Loucy (cell line): ENCODE data around the gene SLC37A4.

Experiments used
- CTCF ChIP-seq: fragments of 200-600 bp; sonication (generic); conservative IDR thresholded peaks from 2 replicates; pipeline ENCODE4 v1.5.1; 2014; ENCODE audit warnings: mild to moderate bottlenecking, antibody characterized with exemption, low read length
- EZH2phosphoT487 ChIP-seq: fragments of 200-600 bp; IDR thresholded peaks from 2 replicates; pipeline ENCODE4 v1.6.1; 2018; ENCODE audit warnings: antibody characterized with exemption, mild to moderate bottlenecking, moderate library complexity, borderline replicate concordance

- TF ChIP-seq CTCF = no peak
- no peak for TF ChIP-seq EZH2phosphoT487
Measured at GRCh38 chr11:119046489-119046888, 15.8 kb upstream of the SLC37A4 start.
